ENCODE results near the gene UBE2E3. TPM values are rescaled to one million over a fixed set of nuclear protein-coding genes. Genes with fewer than 3 reads are reported as not detected.

The UBE2E3 gene
- total and polyA plus RNA-seq, 4 experiments from 2014 or later, result 25.0 to 55.0 (median 36.1) TPM

- Mint-ChIP-seq H3K9me3 (no peaks in the 10 kb centered on the region), H3K27ac (peak overlapping the region in 1 of 7 donors; percentile 33), H3K4me3 (no peak overlapping the region), H3K4me1 (peaks cover 0 to 4% (median 3%) of the 10 kb centered on the region in 4 donors), H3K36me3 (no peaks in the 10 kb centered on the region), H3K27me3 (no peaks in the 10 kb centered on the region)
- H3K9me3 ChIP-seq (ENCODE audit: control insufficient read depth in 1 of 2, low read length in 2 of 2), result no peaks in the 10 kb centered on the region
- DNase-seq, result no peak
- no peaks in the 10 kb centered on the region for H3K4me1 ChIP-seq (ENCODE audit: insufficient read depth, low read length)
- ChIA-PET POLR2A (ENCODE audit: partially characterized antibody) (no interaction called here), CTCF (ENCODE audit: partially characterized antibody) (interaction anchor here (1.6 to 2.8 kb wide), 2 partner anchors 341 to 643 kb away, joined by 4 to 9 read pairs; no protein-coding TSS in a partner anchor)
- no peak overlapping the region for H3K4me3 ChIP-seq (ENCODE audit: low read length in 2 of 2)
- H3K27me3 ChIP-seq (ENCODE audit: insufficient read depth, low read length), result no peaks in the 10 kb centered on the region
- no peak overlapping the region for H3K27ac ChIP-seq (ENCODE audit: low read depth, low read length)
- intact Hi-C loops (cut with micrococcal nuclease), result no loop called here
- no peaks in the 10 kb centered on the region for H3K36me3 ChIP-seq (ENCODE audit: insufficient read depth, low read length)
Observed at GRCh38 chr2:181072486-181073235, 92.3 kb downstream of the UBE2E3 start.

- Mint-ChIP-seq H3K4me1 (peaks cover 0 to 4% (median 3%) of the 10 kb centered on the region in 4 donors), H3K27me3 (no peaks in the 10 kb centered on the region), H3K9me3 (no peaks in the 10 kb centered on the region), H3K4me3 (no peak overlapping the region), H3K27ac (no peak overlapping the region), H3K36me3 (no peaks in the 10 kb centered on the region)
- no peak for DNase-seq
- no peaks in the 10 kb centered on the region for H3K27me3 ChIP-seq (ENCODE audit: insufficient read depth, low read length)
- intact Hi-C loops (cut with micrococcal nuclease), result no loop called here
- no peak overlapping the region for H3K4me3 ChIP-seq (ENCODE audit: low read length in 2 of 2)
- H3K27ac ChIP-seq (ENCODE audit: low read depth, low read length), result no peak overlapping the region
- H3K36me3 ChIP-seq (ENCODE audit: insufficient read depth, low read length), result no peaks in the 10 kb centered on the region
- no peaks in the 10 kb centered on the region for H3K4me1 ChIP-seq (ENCODE audit: insufficient read depth, low read length)
- POLR2A ChIA-PET (ENCODE audit: partially characterized antibody), result no interaction called here
- no peaks in the 10 kb centered on the region for H3K9me3 ChIP-seq (ENCODE audit: control insufficient read depth in 1 of 2, low read length in 2 of 2)
- CTCF ChIA-PET (ENCODE audit: partially characterized antibody), result interaction anchor here (2.8 kb wide), 1 partner anchor 641 kb away, joined by 9 read pairs; no protein-coding TSS in a partner anchor
Observed at GRCh38 chr2:181073896-181074295, 93.5 kb downstream of the UBE2E3 start.

GRCh38 chr2:181074457-181074856 lies 94.1 kb downstream of the UBE2E3 start:
- no peaks in the 10 kb centered on the region for H3K9me3 ChIP-seq (ENCODE audit: control insufficient read depth in 1 of 2, low read length in 2 of 2)
- no peak overlapping the region for H3K4me3 ChIP-seq (ENCODE audit: low read length in 2 of 2)
- no peaks in the 10 kb centered on the region for H3K27me3 ChIP-seq (ENCODE audit: insufficient read depth, low read length)
- H3K4me1 Mint-ChIP-seq, result peaks cover 0 to 4% (median 3%) of the 10 kb centered on the region in 4 donors
- no peak for DNase-seq
- ChIA-PET CTCF (ENCODE audit: partially characterized antibody) (interaction anchor here (2.8 kb wide), 1 partner anchor 641 kb away, joined by 9 read pairs; no protein-coding TSS in a partner anchor), POLR2A (ENCODE audit: partially characterized antibody) (no interaction called here)
- no peaks in the 10 kb centered on the region for H3K36me3 ChIP-seq (ENCODE audit: insufficient read depth, low read length)
- no peaks in the 10 kb centered on the region for H3K4me1 ChIP-seq (ENCODE audit: insufficient read depth, low read length)
- H3K27ac ChIP-seq (ENCODE audit: low read depth, low read length), result no peak overlapping the region
- H3K27me3 Mint-ChIP-seq, result no peaks in the 10 kb centered on the region
- H3K27ac Mint-ChIP-seq, result no peak overlapping the region
- H3K36me3 Mint-ChIP-seq, result no peaks in the 10 kb centered on the region
- no peaks in the 10 kb centered on the region for H3K9me3 Mint-ChIP-seq
- intact Hi-C loops (cut with micrococcal nuclease), result no loop called here
- H3K4me3 Mint-ChIP-seq, result no peak overlapping the region

- no peak overlapping the region for H3K4me3 ChIP-seq (ENCODE audit: low read length in 2 of 2)
- peaks cover 0 to 4% (median 3%) of the 10 kb centered on the region in 4 donors for H3K4me1 Mint-ChIP-seq
- intact Hi-C loops (cut with micrococcal nuclease), result loop anchor here (1.0 kb wide), 5 partner anchors 381 to 878 kb away; partner anchors contain the start of gene ITGA4
- ChIA-PET POLR2A (ENCODE audit: partially characterized antibody) (no interaction called here), CTCF (ENCODE audit: partially characterized antibody) (interaction anchor here (0.9 to 2.0 kb wide), 3 partner anchors 390 to 639 kb away, joined by 3 to 20 read pairs (median 4); no protein-coding TSS in a partner anchor)
- no peak for DNase-seq
- H3K27ac Mint-ChIP-seq, result no peak overlapping the region
- no peaks in the 10 kb centered on the region for H3K27me3 ChIP-seq (ENCODE audit: insufficient read depth, low read length)
- H3K4me1 ChIP-seq (ENCODE audit: insufficient read depth, low read length), result no peaks in the 10 kb centered on the region
- no peaks in the 10 kb centered on the region for H3K9me3 Mint-ChIP-seq
- H3K27ac ChIP-seq (ENCODE audit: low read depth, low read length), result no peak overlapping the region
- no peaks in the 10 kb centered on the region for H3K9me3 ChIP-seq (ENCODE audit: control insufficient read depth in 1 of 2, low read length in 2 of 2)
- H3K27me3 Mint-ChIP-seq, result peaks cover 0 to 2% of the 10 kb centered on the region in 2 donors
- H3K36me3 ChIP-seq (ENCODE audit: insufficient read depth, low read length), result no peaks in the 10 kb centered on the region
- H3K4me3 Mint-ChIP-seq, result no peak overlapping the region
- no peaks in the 10 kb centered on the region for H3K36me3 Mint-ChIP-seq
Observed at GRCh38 chr2:181076658-181077057, 96.3 kb downstream of the UBE2E3 start.

GRCh38 chr2:181077128-181077709 lies 96.8 kb downstream of the UBE2E3 start:
- Mint-ChIP-seq H3K4me3 (no peak overlapping the region), H3K4me1 (peaks cover 0 to 3% (median 2%) of the 10 kb centered on the region in 4 donors), H3K36me3 (no peaks in the 10 kb centered on the region), H3K27ac (no peak overlapping the region), H3K9me3 (no peaks in the 10 kb centered on the region), H3K27me3 (peaks cover 0 to 2% of the 10 kb centered on the region in 2 donors)
- intact Hi-C loops (cut with micrococcal nuclease), result loop anchor here (1.0 kb wide), 5 partner anchors 380 to 877 kb away; partner anchors contain the start of gene ITGA4
- Histone ChIP-seq H3K36me3 (ENCODE audit: insufficient read depth, low read length) (no peaks in the 10 kb centered on the region), H3K4me1 (ENCODE audit: insufficient read depth, low read length) (no peaks in the 10 kb centered on the region), H3K27me3 (ENCODE audit: insufficient read depth, low read length) (no peaks in the 10 kb centered on the region), H3K9me3 (ENCODE audit: control insufficient read depth in 1 of 2, low read length in 2 of 2) (no peaks in the 10 kb centered on the region), H3K4me3 (ENCODE audit: low read length in 2 of 2) (no peak overlapping the region), H3K27ac (ENCODE audit: low read depth, low read length) (no peak overlapping the region)
- CTCF ChIA-PET (ENCODE audit: partially characterized antibody), result interaction anchor here (0.9 to 2.0 kb wide), 4 partner anchors 389 to 877 kb away, joined by 3 to 20 read pairs (median 8); no protein-coding TSS in a partner anchor
- POLR2A ChIA-PET (ENCODE audit: partially characterized antibody), result interaction anchor here (1.0 to 1.2 kb wide), 2 partner anchors 380 to 638 kb away, joined by 3 to 4 read pairs; partner anchors contain the start of gene ITGA4
- DNase-seq, result peak; percentile 36 to 69 (median 65)

DNA sequence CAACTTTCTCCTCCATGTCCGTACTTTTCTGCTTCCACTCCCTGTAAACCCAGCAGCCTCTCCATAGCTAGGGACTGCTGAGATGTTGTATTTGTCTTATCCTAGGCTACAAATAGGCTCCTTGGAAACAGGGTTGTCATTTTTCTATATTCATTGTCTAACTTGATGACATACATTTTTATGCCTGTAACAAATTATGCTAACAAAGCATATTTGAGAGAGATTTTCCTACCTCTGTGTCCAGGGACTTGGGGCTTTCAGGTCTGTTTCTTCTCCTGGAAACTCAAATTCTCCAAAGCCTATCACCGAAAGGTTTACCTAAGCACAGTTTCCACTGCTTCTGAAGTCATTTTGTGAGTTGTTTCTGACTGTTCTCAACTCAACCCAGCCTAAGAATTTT lies 102.7 kb downstream of the UBE2E3 start:
- intact Hi-C loops (cut with micrococcal nuclease), result no loop called here
- Mint-ChIP-seq H3K9me3 (no peaks in the 10 kb centered on the region), H3K27me3 (peaks cover 0 to 11% of the 10 kb centered on the region in 2 donors), H3K27ac (no peak overlapping the region), H3K36me3 (no peaks in the 10 kb centered on the region), H3K4me1 (no peaks in the 10 kb centered on the region), H3K4me3 (no peak overlapping the region)
- POLR2A ChIA-PET (ENCODE audit: partially characterized antibody), result no interaction called here
- CTCF ChIA-PET (ENCODE audit: partially characterized antibody), result interaction anchor here (1.9 kb wide), 1 partner anchor 632 kb away, joined by 13 read pairs; no protein-coding TSS in a partner anchor
- Histone ChIP-seq H3K4me1 (ENCODE audit: insufficient read depth, low read length) (no peaks in the 10 kb centered on the region), H3K36me3 (ENCODE audit: insufficient read depth, low read length) (no peaks in the 10 kb centered on the region), H3K27ac (ENCODE audit: low read depth, low read length) (no peak overlapping the region), H3K4me3 (ENCODE audit: low read length in 2 of 2) (no peak overlapping the region), H3K27me3 (ENCODE audit: insufficient read depth, low read length) (no peaks in the 10 kb centered on the region), H3K9me3 (ENCODE audit: control insufficient read depth in 1 of 2, low read length in 2 of 2) (no peaks in the 10 kb centered on the region)
- no peak for DNase-seq

DNA sequence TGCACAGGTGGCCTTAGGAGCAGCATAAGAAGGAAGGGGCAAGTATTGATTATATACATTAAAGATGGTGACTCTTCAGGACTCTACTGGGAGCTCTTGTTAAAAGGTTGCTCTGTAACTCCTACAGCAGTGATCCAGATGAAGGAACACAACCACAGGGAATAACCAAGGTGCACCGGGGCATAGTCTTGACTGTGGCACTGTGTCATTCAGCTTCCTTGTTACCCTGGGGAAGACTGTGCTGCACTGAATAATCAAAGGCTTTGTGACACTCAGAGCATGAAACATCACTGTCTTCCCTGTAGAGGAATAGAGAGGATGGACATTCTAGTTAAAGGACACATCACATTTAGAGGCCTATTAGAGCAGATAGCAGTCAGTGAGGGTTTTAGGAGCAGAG lies 105.3 kb downstream of the UBE2E3 start:
- intact Hi-C loops (cut with micrococcal nuclease), result no loop called here
- Mint-ChIP-seq H3K4me3 (no peak overlapping the region), H3K4me1 (no peaks in the 10 kb centered on the region), H3K36me3 (peaks cover 0 to 4% of the 10 kb centered on the region in 2 donors), H3K27me3 (peaks cover 0 to 12% of the 10 kb centered on the region in 2 donors), H3K27ac (no peak overlapping the region), H3K9me3 (peaks cover 0 to 5% (median 0%) of the 10 kb centered on the region in 8 donors)
- Histone ChIP-seq H3K4me1 (ENCODE audit: insufficient read depth, low read length) (no peaks in the 10 kb centered on the region), H3K9me3 (ENCODE audit: control insufficient read depth in 1 of 2, low read length in 2 of 2) (no peaks in the 10 kb centered on the region), H3K27ac (ENCODE audit: low read depth, low read length) (no peak overlapping the region), H3K36me3 (ENCODE audit: insufficient read depth, low read length) (no peaks in the 10 kb centered on the region), H3K27me3 (ENCODE audit: insufficient read depth, low read length) (no peaks in the 10 kb centered on the region), H3K4me3 (ENCODE audit: low read length in 2 of 2) (no peak overlapping the region)
- ChIA-PET CTCF (ENCODE audit: partially characterized antibody) (interaction anchor here (0.7 to 2.8 kb wide), 2 partner anchors 12 to 630 kb away, joined by 3 to 9 read pairs; no protein-coding TSS in a partner anchor), POLR2A (ENCODE audit: partially characterized antibody) (interaction anchor here (1.8 kb wide), 1 partner anchor 372 kb away, joined by 6 read pairs; the partner anchor contains the start of gene ITGA4)
- DNase-seq, result no peak
